C4-2B (cell line): ENCODE measurements around the gene ZEB2.

ENCODE experiments used
- H3K27ac ChIP-seq: fragments of 450-650 bp; 2 replicates; pipeline ENCODE4 v1.5.1; 2017
- ZFX ChIP-seq: fragments of 450-650 bp; IDR thresholded peaks from 2 replicates; pipeline ENCODE4 v1.6.1; 2017
- TF ChIP-seq, protein P1 (sequence below): fragments of 450-650 bp; conservative IDR thresholded peaks from 2 replicates; pipeline ENCODE4 v1.5.1; 2017; ENCODE audit warnings: mild to moderate bottlenecking

ZEB2 gene

DNA sequence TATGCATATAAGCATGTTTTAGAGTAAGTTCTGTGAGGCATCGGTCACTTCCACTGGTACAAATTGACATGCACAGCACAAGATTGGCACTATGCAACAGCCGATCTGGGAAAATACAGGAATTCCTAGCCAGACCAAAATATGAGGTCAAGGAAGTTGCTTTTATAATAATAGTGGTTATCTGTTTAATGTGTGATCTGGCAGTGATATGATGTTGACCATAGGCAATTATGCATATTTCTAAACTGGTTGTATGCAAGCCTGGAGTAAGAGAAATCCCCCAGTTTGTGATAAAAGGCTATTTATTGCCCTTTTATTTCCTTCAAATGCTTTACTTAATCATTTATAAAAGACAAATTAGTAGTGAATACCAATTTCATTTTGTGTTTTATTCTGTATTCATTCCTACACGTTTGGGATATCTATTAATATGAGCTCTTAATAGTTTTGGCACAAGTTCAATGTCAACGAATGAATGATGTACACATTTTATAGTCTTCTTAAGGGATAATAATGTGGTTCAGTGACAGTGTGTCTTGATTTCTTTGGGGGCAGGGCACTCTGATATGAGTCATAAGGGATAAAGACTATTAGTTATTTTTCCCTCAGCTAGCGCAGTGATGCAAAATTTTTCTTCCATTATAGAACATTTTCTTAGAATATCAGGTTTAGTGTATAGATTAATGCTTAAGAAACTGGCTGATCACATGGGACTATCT lies 34.7 kb upstream of the ZEB2 start:
- no peak overlapping the region for H3K27ac ChIP-seq
- no peak for TF ChIP-seq ZFX
- TF ChIP-seq, protein P1, sequence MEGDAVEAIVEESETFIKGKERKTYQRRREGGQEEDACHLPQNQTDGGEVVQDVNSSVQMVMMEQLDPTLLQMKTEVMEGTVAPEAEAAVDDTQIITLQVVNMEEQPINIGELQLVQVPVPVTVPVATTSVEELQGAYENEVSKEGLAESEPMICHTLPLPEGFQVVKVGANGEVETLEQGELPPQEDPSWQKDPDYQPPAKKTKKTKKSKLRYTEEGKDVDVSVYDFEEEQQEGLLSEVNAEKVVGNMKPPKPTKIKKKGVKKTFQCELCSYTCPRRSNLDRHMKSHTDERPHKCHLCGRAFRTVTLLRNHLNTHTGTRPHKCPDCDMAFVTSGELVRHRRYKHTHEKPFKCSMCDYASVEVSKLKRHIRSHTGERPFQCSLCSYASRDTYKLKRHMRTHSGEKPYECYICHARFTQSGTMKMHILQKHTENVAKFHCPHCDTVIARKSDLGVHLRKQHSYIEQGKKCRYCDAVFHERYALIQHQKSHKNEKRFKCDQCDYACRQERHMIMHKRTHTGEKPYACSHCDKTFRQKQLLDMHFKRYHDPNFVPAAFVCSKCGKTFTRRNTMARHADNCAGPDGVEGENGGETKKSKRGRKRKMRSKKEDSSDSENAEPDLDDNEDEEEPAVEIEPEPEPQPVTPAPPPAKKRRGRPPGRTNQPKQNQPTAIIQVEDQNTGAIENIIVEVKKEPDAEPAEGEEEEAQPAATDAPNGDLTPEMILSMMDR = no peak

DNA sequence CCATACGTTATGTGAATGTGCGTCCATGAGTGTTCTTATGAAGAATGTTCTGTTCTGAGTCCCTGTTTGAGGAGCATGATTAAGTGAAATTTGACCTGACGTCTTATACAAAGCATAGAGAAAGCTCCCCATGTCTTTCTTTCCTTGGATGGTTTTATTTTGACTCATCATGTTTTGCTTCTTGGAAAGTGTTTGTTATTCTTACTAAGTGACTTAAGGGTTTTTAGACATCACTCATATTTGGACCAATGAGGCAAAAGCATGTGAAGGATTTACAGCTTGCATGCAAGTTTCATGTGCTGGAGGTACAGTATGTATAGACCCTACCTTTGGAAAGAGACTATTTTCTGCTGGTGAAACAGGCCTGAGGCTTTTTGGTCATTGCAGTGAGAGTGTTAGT lies 33.5 kb upstream of the ZEB2 start:
- TF ChIP-seq ZFX = no peak
- TF ChIP-seq, protein P1 = no peak
- no peak overlapping the region for H3K27ac ChIP-seq

DNA sequence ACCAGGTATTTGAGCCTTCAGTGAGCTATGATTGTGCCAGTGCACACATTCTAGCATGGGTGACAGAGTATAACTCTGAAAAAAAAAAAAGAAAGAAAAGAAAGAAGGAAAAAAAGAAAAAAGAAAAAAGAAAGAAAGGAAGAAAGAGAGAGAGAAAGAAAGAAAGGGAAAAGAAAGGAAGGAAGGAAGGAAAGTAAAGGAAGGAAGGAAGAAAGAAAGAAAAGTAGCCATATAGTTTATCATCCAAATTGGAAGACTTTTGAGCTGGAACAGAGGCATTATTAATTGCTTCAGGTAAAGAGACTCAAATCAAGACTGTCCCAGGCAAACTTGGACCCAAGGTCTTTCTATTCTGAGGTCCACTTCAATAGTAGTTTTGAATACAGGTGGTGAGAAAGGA lies 32.9 kb upstream of the ZEB2 start:
- no peak overlapping the region for H3K27ac ChIP-seq
- TF ChIP-seq, protein P1 = no peak
- TF ChIP-seq ZFX = no peak

DNA sequence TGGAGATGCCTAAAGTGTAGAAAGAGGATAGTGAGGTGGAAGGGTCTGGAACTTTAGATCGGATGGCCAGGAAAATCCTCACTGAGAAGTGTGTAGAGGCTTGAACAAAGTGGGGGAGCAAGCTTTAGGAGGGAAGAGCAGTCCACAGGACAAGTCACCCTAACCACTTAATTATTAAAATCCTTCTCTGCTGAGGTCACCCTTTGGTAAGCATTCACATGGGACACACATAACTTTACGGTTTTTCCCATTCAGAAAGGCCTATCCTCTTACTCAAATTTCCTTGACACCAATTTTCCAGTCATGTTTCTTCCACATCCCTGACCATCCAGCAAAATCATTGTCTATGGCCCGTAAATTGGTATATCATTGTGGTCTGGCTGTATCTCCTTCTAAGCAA lies 31.0 kb upstream of the ZEB2 start:
- H3K27ac ChIP-seq = no peak overlapping the region
- TF ChIP-seq, protein P1 = no peak
- no peak for TF ChIP-seq ZFX

DNA sequence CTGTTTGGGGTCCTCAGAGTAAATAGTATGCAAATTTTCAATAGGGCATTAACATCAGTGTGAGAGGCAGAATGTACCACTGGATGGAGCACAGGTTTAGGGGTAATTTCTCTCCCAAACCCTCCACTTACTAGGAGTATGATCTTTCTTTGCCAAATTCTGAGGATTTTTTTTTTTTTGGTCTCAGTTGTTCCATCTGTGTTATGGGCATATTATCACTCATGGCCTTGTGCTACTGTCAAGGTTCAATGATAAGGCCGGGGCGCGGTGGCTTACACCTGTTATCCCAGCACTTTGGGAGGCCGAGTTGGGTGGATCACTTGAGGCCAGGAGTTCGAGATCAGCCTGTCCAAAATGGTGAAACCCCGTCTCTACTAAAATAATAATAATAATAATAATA lies 30.2 kb upstream of the ZEB2 start:
- TF ChIP-seq ZFX = no peak
- TF ChIP-seq, protein P1 = no peak
- no peak overlapping the region for H3K27ac ChIP-seq

DNA sequence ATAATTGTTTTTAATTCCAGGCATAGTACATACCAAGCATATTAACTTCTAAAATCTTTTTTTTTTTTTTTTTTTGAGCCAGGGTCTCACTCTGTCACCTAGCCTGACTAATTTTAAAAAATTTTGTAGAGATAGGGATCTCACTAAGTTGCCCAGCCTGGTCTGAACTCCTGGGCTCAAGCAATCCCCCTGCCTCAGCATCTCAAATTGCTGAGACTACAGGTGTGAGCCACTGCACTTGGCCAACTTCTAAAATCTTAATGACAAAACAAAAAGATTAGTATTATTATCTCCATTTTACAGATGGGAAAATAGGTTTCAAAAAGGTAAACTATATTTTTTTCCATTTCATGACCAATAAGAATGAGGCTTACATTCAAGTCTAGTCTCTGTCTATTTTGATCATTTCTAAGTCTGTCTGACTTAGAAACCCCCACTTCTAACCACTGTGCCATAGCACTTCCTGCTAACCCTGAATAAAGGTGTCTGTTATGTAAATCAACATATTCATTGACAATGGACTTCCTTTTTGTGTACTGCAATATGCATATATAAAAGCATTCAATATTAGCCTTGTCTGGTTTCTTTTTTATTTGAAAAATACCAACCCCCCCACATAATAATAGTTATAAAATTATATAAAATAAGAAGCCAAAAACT lies 28.7 kb upstream of the ZEB2 start:
- no peak for TF ChIP-seq ZFX
- no peak overlapping the region for H3K27ac ChIP-seq

DNA sequence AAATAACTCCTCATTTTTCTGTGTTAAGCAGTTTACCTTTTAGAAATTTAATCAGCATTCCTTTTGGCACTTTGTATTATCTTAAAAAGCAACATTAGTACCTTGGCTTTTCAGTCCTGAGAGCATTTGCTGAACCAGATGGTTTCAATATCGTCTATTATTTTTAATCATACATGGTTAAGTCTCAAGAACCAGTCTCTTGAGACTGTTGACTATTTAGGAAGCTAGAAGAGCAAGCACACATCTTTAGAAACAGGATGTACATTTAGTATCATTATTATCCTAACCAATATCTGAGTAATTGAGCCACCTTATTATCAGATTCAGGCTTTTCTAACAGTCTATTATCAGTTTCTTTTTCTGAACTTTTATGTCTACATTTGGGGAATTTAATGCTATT lies 28.2 kb upstream of the ZEB2 start:
- H3K27ac ChIP-seq = no peak overlapping the region
- no peak for TF ChIP-seq ZFX
- TF ChIP-seq, protein P1 = no peak

DNA sequence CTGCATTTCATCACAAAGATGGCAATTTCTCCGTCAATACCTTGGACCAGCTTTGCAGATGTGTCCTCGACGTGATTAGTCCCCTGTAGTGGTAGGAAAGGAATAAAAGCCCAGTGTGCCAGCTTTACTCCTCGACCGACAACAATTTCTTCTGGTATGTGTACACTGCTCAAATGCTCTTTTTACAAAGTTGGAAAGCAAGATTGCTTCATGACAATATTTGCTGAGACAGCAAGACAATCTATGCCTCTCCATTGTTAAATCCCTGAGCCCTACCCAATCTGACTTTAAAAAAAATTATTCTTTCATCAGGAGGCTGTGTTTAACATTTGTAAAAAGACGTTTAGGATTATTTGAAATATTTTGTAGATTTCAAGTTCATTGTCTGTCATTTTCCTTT lies 27.6 kb upstream of the ZEB2 start:
- no peak for TF ChIP-seq ZFX
- TF ChIP-seq, protein P1 = no peak
- H3K27ac ChIP-seq = no peak overlapping the region
